Breast epithelium (tissue), 3 donors: ENCODE measurements around the gene AGR2.

Experiments used
- POLR2A ChIP-seq: fragments of 450-650 bp; IDR thresholded peaks from one replicate; pipeline ENCODE4 v1.6.1; 2016; ENCODE audit warnings: antibody characterized with exemption, mild to moderate bottlenecking, moderate library complexity
- TF ChIP-seq, protein P1 (sequence below), 3 donors: fragments of 450-650 bp; IDR thresholded peaks; one replicate each; pipeline ENCODE4 v1.5.1; 2016 to 2017; ENCODE audit warnings: antibody characterized with exemption in 3 of 3, mild to moderate bottlenecking in 3 of 3, moderate library complexity in 3 of 3

DNA sequence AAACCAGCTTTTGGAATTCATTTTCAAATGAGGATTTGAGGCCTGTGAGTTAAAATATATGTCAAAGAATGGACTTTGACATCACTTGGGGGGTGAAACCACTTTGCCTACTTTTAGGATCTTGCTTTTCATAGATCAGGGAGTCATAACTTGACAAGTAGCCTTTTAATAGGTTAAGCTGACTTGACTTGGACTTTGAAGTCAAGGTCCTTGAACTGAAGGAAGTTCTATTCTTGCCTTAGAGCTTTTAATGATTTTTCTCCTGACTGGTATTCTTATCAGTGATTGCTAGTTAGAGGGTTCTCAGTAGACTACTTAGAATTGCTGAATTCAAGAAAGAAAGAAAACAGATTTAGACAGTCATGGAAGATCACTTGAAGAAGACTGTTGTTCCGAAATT is 17.7 kb downstream of the AGR2 start:
- TF ChIP-seq, protein P1, sequence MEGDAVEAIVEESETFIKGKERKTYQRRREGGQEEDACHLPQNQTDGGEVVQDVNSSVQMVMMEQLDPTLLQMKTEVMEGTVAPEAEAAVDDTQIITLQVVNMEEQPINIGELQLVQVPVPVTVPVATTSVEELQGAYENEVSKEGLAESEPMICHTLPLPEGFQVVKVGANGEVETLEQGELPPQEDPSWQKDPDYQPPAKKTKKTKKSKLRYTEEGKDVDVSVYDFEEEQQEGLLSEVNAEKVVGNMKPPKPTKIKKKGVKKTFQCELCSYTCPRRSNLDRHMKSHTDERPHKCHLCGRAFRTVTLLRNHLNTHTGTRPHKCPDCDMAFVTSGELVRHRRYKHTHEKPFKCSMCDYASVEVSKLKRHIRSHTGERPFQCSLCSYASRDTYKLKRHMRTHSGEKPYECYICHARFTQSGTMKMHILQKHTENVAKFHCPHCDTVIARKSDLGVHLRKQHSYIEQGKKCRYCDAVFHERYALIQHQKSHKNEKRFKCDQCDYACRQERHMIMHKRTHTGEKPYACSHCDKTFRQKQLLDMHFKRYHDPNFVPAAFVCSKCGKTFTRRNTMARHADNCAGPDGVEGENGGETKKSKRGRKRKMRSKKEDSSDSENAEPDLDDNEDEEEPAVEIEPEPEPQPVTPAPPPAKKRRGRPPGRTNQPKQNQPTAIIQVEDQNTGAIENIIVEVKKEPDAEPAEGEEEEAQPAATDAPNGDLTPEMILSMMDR (IDR thresholded peaks at IDR 0.05) = no peak
- no peak for TF ChIP-seq POLR2A
